ENCODE results near the gene TTF2. TPM values are rescaled to one million over a fixed set of nuclear protein-coding genes. Genes with fewer than 3 reads are reported as not detected.

TTF2 gene
- total RNA-seq, 1 donor from 2014 or later, result 58.4 TPM

DNA sequence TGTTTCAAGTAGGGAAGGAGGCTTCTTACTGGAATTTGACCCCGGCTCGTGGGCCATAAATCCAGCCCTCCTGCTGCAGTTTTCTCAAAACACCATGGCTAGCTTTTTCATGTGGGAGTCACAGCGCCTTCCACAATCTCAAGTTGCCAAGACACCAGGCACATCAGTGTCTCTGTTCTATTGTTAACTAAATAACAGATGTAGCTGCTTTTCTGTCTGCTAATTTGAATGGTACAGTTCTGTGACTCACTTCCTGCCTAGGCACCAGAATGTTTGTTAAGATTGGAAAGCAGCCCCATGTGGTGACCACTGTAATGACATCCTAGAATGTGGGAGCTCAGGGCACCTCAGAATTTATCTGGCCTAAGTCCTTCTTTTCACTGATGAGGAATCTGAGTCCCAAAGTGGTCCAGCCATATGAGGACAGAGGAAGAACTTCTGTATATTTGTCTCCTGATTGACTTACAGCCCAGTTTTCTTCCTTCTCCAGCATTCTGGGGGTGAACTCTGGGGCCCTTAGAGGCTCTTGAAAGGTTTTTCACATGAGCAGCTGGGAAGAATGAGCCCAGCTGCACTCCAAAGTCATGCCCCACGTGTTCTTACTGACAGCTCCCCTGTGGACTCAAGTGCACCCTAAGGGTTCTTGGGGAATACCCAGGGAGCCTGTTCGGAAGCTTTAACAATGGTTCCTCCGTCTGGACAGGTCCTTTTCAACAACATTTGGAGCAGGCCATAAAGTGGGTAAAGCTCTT, 33.9 kb downstream of the TTF2 start:
- DNase-seq (ENCODE audit: low spot score, unreplicated experiment), result no peak
- TF ChIP-seq, protein P1, sequence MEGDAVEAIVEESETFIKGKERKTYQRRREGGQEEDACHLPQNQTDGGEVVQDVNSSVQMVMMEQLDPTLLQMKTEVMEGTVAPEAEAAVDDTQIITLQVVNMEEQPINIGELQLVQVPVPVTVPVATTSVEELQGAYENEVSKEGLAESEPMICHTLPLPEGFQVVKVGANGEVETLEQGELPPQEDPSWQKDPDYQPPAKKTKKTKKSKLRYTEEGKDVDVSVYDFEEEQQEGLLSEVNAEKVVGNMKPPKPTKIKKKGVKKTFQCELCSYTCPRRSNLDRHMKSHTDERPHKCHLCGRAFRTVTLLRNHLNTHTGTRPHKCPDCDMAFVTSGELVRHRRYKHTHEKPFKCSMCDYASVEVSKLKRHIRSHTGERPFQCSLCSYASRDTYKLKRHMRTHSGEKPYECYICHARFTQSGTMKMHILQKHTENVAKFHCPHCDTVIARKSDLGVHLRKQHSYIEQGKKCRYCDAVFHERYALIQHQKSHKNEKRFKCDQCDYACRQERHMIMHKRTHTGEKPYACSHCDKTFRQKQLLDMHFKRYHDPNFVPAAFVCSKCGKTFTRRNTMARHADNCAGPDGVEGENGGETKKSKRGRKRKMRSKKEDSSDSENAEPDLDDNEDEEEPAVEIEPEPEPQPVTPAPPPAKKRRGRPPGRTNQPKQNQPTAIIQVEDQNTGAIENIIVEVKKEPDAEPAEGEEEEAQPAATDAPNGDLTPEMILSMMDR (IDR thresholded peaks at IDR 0.05; ENCODE audit: unreplicated experiment), result peak; percentile 28
- Mint-ChIP-seq H3K27me3 (no peaks in the 10 kb centered on the region), H3K4me1 (ENCODE audit: low read depth) (peaks cover 13% of the 10 kb centered on the region), H3K9me3 (ENCODE audit: low read depth) (no peaks in the 10 kb centered on the region), H3K27ac (no peak overlapping the region), H3K4me3 (ENCODE audit: low read depth) (no peak overlapping the region), H3K36me3 (ENCODE audit: insufficient read depth) (peaks cover 20% of the 10 kb centered on the region)

DNA sequence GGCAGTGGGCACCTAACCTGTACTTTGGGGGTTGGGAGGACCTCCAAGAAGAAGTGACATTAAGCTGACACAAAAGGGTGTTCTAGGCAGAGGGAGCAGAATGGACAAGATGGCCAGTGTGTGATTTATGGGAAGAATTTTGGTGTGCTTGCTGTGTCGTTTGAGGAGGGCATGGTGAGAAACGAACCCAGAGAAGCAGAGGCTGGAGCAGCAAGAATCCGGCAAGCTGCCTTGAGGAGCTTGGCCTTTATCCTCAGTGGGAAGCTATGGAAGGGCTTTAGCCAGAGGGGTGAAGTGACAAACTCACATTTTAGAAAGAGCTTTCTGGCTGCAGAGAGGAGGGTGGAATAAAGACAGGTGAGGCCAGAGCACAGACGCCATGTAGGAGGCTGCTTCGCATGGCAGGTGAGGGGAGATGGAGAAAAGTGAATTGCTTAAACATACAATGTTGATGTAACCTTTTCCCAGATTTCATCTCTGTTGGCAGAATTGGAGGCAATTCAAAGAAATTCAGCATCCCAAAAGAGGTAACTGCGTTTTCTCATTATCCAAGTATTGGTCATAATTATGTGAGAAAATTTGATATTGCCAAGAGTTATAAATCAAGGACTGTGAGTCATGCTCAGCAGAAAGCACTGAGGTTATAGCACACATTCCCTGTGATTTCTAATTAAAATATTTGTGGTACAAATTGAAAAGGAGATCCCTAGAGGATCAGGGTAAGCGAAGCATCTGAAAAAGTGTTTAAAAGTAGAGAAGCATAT, 34.9 kb downstream of the TTF2 start:
- Mint-ChIP-seq H3K27ac (no peak overlapping the region), H3K4me3 (ENCODE audit: low read depth) (no peak overlapping the region), H3K4me1 (ENCODE audit: low read depth) (peaks cover 14% of the 10 kb centered on the region), H3K27me3 (no peaks in the 10 kb centered on the region), H3K36me3 (ENCODE audit: insufficient read depth) (peaks cover 22% of the 10 kb centered on the region), H3K9me3 (ENCODE audit: low read depth) (no peaks in the 10 kb centered on the region)
- TF ChIP-seq, protein P1 (IDR thresholded peaks at IDR 0.05; ENCODE audit: unreplicated experiment), result no peak
- no peak for DNase-seq (ENCODE audit: low spot score, unreplicated experiment)

DNA sequence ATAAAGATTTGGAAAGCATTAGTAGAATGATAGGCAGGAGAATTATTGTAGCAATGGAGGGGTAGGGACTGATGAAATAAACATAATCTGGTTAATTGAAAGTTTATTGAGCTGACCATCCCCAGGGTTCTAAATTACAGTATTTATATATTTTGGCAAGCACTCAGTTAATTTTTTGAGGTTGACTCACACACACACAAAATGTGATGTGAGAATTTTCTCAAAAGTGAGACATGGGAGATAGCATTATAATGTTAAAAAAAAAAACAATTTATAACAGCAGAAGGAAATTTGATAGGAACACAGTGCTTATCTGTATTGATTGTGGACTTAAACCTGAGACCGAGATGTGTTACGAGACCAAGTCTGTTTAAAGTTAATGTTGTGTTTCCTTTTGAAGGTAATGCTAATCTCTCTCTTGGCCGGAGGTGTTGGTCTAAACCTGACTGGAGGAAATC, 36.9 kb downstream of the TTF2 start:
- no peak overlapping the region for H3K4me3 Mint-ChIP-seq (ENCODE audit: low read depth)
- H3K4me1 Mint-ChIP-seq (ENCODE audit: low read depth), result peaks cover 18% of the 10 kb centered on the region
- H3K27ac Mint-ChIP-seq, result no peak overlapping the region
- no peaks in the 10 kb centered on the region for H3K9me3 Mint-ChIP-seq (ENCODE audit: low read depth)
- no peak for DNase-seq (ENCODE audit: low spot score, unreplicated experiment)
- TF ChIP-seq, protein P1 (IDR thresholded peaks at IDR 0.05; ENCODE audit: unreplicated experiment), result no peak
- peaks cover 18% of the 10 kb centered on the region for H3K36me3 Mint-ChIP-seq (ENCODE audit: insufficient read depth)
- no peaks in the 10 kb centered on the region for H3K27me3 Mint-ChIP-seq

DNA sequence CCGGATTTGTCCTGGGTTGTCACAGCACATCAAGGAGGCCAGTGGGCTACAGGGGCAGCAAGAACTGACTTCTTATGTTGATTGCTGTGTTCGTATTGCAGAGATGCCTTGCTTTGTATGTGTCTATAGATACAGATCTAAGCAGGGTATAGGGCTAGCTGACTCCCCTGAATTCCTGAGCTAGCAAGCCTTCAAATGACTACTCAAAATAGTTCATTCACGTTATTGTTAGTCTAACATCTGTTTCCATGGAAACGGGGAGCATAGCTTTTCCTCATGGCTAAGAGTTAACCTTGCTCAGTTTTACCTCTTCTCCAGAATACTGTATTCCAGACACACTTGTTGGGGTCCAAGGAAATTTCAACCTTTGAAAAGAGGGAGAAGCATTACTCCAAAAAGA, 37.3 kb downstream of the TTF2 start:
- H3K4me1 Mint-ChIP-seq (ENCODE audit: low read depth), result peaks cover 18% of the 10 kb centered on the region
- no peak for DNase-seq (ENCODE audit: low spot score, unreplicated experiment)
- H3K9me3 Mint-ChIP-seq (ENCODE audit: low read depth), result no peaks in the 10 kb centered on the region
- no peak overlapping the region for H3K4me3 Mint-ChIP-seq (ENCODE audit: low read depth)
- no peaks in the 10 kb centered on the region for H3K27me3 Mint-ChIP-seq
- peaks cover 21% of the 10 kb centered on the region for H3K36me3 Mint-ChIP-seq (ENCODE audit: insufficient read depth)
- TF ChIP-seq, protein P1 (IDR thresholded peaks at IDR 0.05; ENCODE audit: unreplicated experiment), result no peak
- H3K27ac Mint-ChIP-seq, result no peak overlapping the region

DNA sequence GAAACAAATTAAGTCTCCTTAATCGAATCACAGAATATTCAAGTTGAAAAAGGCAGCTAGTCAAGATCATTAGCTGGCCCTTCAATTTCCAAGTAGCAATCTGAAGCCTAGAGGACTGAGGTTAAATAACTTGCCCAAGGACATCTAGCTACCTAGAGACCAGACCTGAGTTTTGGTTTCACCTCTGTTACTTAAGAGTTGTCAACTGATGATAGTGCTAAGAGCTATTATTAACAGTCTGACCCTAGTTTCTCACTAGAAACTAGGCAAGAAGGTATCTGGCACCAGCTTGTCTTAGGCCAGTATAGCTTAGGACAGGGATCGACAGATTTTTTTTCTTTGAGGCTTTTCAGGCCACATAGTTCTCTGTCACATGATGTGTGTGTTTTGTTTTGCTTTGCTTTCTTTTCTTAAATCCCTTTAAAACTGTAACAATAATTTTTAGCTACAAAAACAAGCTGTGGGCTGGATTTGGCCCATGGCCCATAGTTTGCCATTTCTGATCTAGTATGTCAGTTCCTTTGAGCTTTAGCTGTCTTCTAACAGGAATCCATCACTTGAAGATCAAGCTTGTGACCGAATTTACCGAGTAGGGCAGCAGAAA, 38.3 kb downstream of the TTF2 start:
- Mint-ChIP-seq H3K27ac (no peak overlapping the region), H3K4me3 (ENCODE audit: low read depth) (no peak overlapping the region), H3K9me3 (ENCODE audit: low read depth) (no peaks in the 10 kb centered on the region), H3K27me3 (no peaks in the 10 kb centered on the region), H3K4me1 (ENCODE audit: low read depth) (peaks cover 18% of the 10 kb centered on the region), H3K36me3 (ENCODE audit: insufficient read depth) (peaks cover 25% of the 10 kb centered on the region)
- DNase-seq (ENCODE audit: low spot score, unreplicated experiment), result no peak
- TF ChIP-seq, protein P1 (IDR thresholded peaks at IDR 0.05; ENCODE audit: unreplicated experiment), result no peak
